Neural progenitor cell (in vitro differentiated cells): ENCODE data around the gene MGAT4A.

Experiments used
- CTCF ChIP-seq: fragments of 200-600 bp; sonication (generic); IDR thresholded peaks from 2 replicates; pipeline ENCODE4 v1.5.1; 2017; ENCODE audit warnings: antibody characterized with exemption, mild to moderate bottlenecking
- EZH2 ChIP-seq: fragments of 200-600 bp; sonication (generic); IDR thresholded peaks from 2 replicates; pipeline ENCODE4 v1.6.1; 2017; ENCODE audit warnings: antibody characterized with exemption, mild to moderate bottlenecking, moderate library complexity

GRCh38 chr2:98726205-98726604 is 4.7 kb downstream of the MGAT4A start:
- TF ChIP-seq CTCF (no peak), EZH2 (no peak)
